Stimulated activated naive CD8-positive, alpha-beta T cell treated with anti-CD3 and anti-CD28 coated beads, Interleukin-15, Interleukin-2, amounts not matched to agents 100 U/mL and 50 U/mL, for 24 hours (primary cell): ENCODE measurements around the gene GRK2.
A peak's percentile ranks its signal among the peaks of the same experiment; 100 is the strongest.
"Not testable (repeated sequence)": the region's sequence is repeated elsewhere in the genome, so short reads cannot be mapped to it uniquely, and the experiment has no call there.

Experiments used
- ATAC-seq: fragments of 150-1000 bp; cut with Tn5 transposase; one replicate; pipeline ENCODE4 v1.10.0; 2021
- DNase-seq: peaks from one replicate; pipeline ENCODE4 v3.0.0; 2021

Gene GRK2

GRCh38 chr11:67312187-67313021 is 46.1 kb downstream of the GRK2 start:
- DNase-seq, result no peak
- ATAC-seq, result peak; percentile 9

GRCh38 chr11:67313125-67313890 is 47.0 kb downstream of the GRK2 start:
- ATAC-seq, result no peak
- DNase-seq, result no peak

DNA sequence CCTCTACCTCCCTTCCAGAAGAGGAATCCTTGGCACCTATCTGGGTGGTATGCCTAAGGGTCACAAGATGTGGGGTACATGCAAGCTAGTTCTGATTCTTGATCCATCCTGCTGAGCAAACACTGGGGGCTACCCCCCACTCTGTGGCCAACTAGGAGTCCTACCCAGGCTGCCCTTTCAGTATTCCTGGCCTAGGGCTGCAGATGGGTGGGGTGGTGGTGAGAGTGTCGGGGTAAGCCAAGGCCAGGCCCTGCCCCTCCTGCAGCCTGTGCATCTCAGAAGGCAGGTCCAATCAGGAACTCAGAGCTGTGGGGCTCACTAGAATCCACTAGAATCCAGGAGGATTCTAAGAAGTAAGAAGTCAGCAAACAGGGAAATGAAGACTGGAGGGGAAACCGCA is 47.9 kb downstream of the GRK2 start:
- ATAC-seq (no peak), DNase-seq (no peak)

DNA sequence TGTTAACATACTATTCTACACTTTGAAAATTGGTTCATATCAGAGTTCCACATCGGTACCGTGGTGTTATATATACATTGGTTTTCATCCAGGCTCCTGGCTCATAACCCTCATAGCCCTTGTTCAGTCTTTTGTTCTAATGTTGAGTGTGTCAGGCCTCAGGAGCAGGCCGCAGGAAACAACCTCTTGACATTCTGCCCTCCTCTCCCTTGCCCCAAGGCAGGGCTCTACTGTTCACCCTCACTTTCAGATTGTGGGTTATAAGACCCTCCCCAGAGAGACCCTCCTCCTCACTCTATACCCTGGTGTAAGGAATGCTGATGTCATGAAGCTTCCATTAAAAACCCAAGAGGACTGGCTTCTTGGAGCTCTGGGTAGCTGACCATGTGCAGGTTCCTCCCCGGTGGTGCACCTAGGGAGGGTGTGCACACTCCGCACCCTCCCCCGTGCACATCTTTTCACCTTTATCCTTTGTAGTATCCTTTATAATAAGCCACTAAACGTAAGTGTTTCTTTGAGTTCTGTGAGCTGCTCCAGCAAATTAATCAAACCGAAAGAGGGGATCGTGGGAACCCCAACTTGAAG is 49.1 kb downstream of the GRK2 start:
- ATAC-seq (no peak), DNase-seq (no peak)

- DNase-seq, result no peak
These were observed 50.6 kb downstream of the GRK2 start for GRCh38 chr11:67316882-67317204.

DNA sequence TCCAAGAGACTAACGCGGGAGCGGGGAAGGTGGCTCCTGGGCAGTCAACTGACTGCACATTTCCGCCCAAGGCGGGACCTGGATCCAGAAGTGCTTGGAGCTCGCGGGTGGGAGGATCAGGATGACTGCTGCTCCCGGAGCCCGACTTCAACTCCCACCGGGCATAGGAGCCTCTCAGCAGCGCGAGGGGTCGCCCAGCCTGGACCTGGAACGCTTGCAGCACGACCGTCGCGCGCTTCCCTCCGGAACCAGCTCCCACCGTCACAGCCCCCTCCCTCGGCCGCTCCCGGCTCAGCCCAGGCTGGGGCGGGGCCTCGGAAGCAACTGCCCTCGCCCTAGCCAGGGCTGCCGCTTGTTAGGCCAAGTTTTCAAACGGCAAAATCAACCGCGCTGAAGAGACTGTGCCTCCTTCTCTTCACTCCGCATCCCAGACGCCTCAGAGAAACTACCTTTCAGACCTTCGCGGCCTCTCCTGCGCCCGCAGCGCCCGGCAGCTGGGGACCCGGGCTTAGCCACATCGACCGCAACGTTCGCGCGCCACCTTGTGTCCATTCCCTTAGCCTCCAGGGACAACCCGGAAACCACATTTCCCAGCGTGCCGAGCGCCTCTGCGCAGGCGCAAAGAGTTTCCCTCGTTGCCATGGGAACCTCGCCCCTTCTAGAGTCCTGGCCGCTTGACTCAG is 51.1 kb downstream of the GRK2 start:
- peak; percentile 88 for ATAC-seq
- peak; percentile 99 for DNase-seq

More at GRCh38 chr11:67316882-67317204, 50.6 kb downstream of the GRK2 start:
- ATAC-seq, result no peak

GRCh38 chr11:67317888-67318555 is 51.7 kb downstream of the GRK2 start:
- no peak for DNase-seq
- peak; percentile 0 for ATAC-seq

DNA sequence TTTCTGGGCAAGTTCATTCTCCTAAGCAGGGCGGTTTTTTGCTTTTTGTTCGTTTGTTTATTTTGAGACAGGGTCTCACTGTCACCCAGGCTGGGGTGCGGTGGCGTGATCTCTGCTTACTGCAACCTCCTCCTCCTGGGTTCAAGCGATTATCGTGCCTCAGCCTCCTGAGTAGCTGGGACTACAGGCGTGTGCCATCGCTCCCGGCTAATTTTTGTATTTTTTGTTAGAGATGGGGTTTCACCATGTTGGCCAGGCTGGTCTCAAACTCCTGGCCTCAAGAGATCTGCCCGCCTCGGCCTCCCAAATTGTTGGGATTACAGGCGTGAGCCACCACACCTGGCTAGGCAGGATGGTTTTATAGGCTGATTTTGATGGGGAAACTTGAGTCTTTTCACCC is 52.6 kb downstream of the GRK2 start:
- not testable (repeated sequence) for ATAC-seq, DNase-seq

DNA sequence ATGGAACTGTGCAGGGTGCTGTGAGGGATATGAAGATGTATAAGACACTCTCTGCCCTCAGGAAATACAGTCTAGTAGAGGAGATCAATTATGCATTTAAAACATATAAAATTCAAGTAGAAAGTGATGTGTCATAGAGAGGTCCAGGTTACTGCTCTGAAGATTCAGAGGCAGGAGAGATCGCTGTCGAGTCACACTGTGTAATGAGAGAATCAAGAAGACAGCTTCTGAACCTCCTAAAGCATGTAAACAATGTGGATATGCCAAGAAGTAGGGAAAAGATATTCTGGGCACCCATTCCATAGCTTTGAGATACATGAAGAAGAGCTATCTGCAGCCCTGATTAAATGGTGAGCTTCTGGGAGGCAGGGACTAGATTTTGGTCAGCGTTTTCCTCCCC is 53.7 kb downstream of the GRK2 start:
- ATAC-seq, result no peak
- DNase-seq, result no peak

DNA sequence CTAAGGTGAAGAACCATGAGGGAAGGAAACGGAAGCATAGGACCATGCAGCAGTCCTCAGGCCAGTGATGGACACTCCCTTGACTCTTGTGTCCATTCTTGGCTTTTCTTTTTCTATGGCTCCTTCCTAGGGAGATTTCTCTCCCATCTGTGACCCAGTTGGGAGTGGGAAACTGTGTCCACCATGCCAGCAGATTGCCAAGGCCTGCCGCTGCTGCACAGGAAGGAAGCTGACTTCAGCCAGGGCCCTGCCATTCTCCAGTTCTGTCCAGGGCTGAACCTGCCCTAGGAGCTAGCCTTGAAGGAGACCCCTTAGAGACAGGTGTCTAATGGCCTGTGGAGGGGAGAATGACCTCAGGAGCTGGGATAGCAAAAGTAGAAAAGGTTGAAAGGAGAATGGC is 54.4 kb downstream of the GRK2 start:
- no peak for ATAC-seq
- no peak for DNase-seq

DNA sequence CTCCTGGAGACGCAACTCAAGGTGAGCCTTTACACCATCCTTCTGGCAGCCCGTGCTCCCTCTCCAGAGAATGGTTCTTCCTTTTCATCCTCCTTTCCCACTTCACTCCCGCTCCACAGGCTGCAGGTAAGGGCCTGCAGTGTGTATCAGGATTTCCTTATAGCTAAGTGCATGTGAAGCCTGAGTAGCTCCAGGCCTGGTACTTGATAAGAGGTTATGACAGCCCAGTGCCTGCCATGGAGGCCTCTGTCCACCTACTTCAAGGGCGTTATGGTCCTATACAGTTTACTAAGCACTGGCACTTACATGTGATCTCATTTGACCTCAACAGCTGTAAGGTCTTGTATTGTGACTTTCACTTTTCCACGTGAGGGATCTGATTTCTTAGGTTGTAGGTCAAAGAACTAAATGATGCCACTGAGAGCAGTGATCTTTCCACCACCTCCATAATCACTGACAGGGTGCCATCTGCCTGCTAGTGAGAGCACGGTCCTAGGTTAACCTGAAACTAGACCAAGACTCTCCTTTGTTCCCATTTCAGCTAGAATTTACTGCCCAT is 55.1 kb downstream of the GRK2 start:
- DNase-seq (no peak), ATAC-seq (no peak)

DNA sequence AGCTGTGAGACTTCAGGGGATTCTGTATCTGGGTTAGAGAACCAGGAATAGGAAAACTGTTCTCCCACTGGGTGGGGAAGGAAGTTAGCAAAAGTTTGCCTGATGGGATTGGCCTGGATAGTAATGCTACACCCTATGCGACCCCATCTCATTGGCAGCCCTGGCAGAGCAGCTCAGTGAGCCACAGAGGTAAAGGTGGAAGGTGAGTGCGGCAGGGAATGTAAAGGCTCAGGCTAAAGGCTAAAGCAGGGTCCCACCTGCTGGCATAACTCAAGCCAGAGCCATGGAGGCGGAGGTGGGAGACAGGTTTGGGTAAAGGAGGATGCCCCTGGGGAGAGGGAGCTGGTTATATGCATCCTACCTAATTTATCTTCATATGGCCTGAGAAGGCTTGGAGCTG is 55.8 kb downstream of the GRK2 start:
- DNase-seq (no peak), ATAC-seq (no peak)

DNA sequence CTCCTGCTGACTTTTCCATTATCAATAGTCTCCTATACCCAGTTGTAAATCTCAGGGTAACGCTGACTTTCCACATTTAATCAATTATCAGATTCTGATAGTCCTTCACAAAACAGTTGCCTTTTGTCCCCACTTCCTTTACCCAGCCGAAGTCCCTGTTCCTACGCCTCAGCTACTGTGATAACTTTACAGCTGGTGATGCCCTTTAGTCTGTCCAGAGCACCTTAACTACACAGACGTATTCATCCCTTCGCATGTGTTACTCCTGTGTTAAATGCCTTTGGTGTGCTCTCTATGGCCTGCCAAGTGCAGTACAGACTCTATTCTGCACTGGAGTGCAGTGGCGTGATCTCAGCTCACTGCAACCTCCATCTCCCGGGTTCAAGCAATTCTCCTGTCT is 57.3 kb downstream of the GRK2 start:
- no peak for ATAC-seq
- no peak for DNase-seq

GRCh38 chr11:67332081-67332691 is 65.9 kb downstream of the GRK2 start:
- DNase-seq, result no peak
- ATAC-seq, result no peak
